Endothelial cell of umbilical vein (primary cell): Measurements from ENCODE around the gene CHI3L1. TPM values are rescaled to one million over a fixed set of nuclear protein-coding genes. Genes with fewer than 3 reads are reported as not detected.

ENCODE experiments used
- BruUV-seq: library from RNA; stranded (reverse); fragments of 400-500 nt; replicated peaks from 2 replicates; lab custom pipeline; 2021; lab: Mats Ljungman, UMichigan
- CTCF ChIA-PET: fragments of 300-600, 350-600 bp; sonication (Branson Sonifier 250); formaldehyde crosslinking; loops from one replicate; lab custom pipeline; 2021; ENCODE audit warnings: antibody characterized with exemption, inconsistent platforms; lab: Charles Lee
- POLR2A ChIA-PET: fragments of 300-600, 350-600 bp; sonication (Branson Sonifier 250); formaldehyde crosslinking; loops from one replicate; lab custom pipeline; 2021; ENCODE audit warnings: antibody characterized with exemption, inconsistent platforms; lab: Charles Lee
- DNase-seq: peaks from one replicate; pipeline ENCODE4 v3.0.0-alpha.2; 2011; ENCODE audit warnings: low read depth, low spot score
- FAIRE-seq: peaks from 2 replicates; lab custom pipeline; 2011; peaks lifted over from hg19 to GRCh38; lab: Jason Lieb, UNC
- H2AFZ ChIP-seq: 2 replicates; pipeline ENCODE4 v1.6.0; 2012; ENCODE audit warnings: low read depth, low read length, control low read depth, inconsistent platforms
- H3K27ac ChIP-seq: 2 replicates; pipeline ENCODE4 v1.5.1; 2011; ENCODE audit warnings: low read depth, mild to moderate bottlenecking, control low read depth, low read length, moderate library complexity; ENCODE audit not compliant: insufficient read depth
- H3K27me3 ChIP-seq, 2 experiments: 2 replicates each; pipeline versions ENCODE4 v1.6.0 to v1.6.1; 2011; ENCODE audit warnings: low read length in 2 of 2, mixed read lengths in 1 of 2; ENCODE audit not compliant: control insufficient read depth in 2 of 2, insufficient read depth in 2 of 2
- H3K36me3 ChIP-seq, 2 experiments: 2 replicates in 1 of 2; 3 replicates in 1 of 2; pipeline ENCODE4 v1.5.1; 2011; ENCODE audit warnings: low read length in 2 of 2, mild to moderate bottlenecking in 1 of 2, moderate library complexity in 1 of 2; ENCODE audit not compliant: control insufficient read depth in 2 of 2, insufficient read depth in 2 of 2; ENCODE audit errors: extremely low read depth in 1 of 2
- H3K4me1 ChIP-seq: 3 replicates; pipeline ENCODE4 v1.5.1; 2011; ENCODE audit warnings: mild to moderate bottlenecking, low read length; ENCODE audit not compliant: control insufficient read depth, insufficient read depth; ENCODE audit errors: extremely low read depth
- H3K4me2 ChIP-seq: 2 replicates; pipeline ENCODE4 v1.6.1; 2011; ENCODE audit warnings: low read length, control low read depth, mixed read lengths; ENCODE audit not compliant: insufficient read depth
- H3K4me3 ChIP-seq, 3 experiments: fragments of 200-600 bp in 1 of 3; sonication (generic), shearing (Covaris generic) in 1 of 3; replicated peaks in 1 of 3; 2 replicates each; pipeline ENCODE4 v1.5.1; 2011 to 2016; ENCODE audit warnings: control low read depth in 3 of 3, low read length in 3 of 3, mild to moderate bottlenecking in 2 of 3, inconsistent platforms in 1 of 3, low read depth in 1 of 3, moderate library complexity in 1 of 3; ENCODE audit not compliant: insufficient read depth in 1 of 3
- H3K79me2 ChIP-seq: 2 replicates; pipeline ENCODE4 v1.6.0; 2012; ENCODE audit warnings: low read length, inconsistent platforms; ENCODE audit not compliant: control insufficient read depth, insufficient read depth
- H3K9ac ChIP-seq: replicated peaks from 2 replicates; pipeline ENCODE3; 2011; ENCODE audit warnings: low read length, control low read depth; ENCODE audit not compliant: insufficient read depth; ENCODE audit errors: extremely low read depth
- H3K9me1 ChIP-seq: replicated peaks from 3 replicates; pipeline ENCODE4 v1.6.0; 2011; ENCODE audit warnings: mild to moderate bottlenecking, low read length; ENCODE audit not compliant: control insufficient read depth, insufficient read depth; ENCODE audit errors: extremely low read depth
- H3K9me3 ChIP-seq: replicated peaks from 2 replicates; pipeline ENCODE4 v1.5.1; 2012; ENCODE audit warnings: low read length, inconsistent platforms; ENCODE audit not compliant: control insufficient read depth, insufficient read depth
- H4K20me1 ChIP-seq: replicated peaks from 2 replicates; pipeline ENCODE3; 2011; ENCODE audit warnings: mild to moderate bottlenecking, low read length; ENCODE audit not compliant: control insufficient read depth, insufficient read depth; ENCODE audit errors: extremely low read depth
- EZH2 ChIP-seq: IDR thresholded peaks from 2 replicates; pipeline ENCODE4 v1.6.1; 2012; ENCODE audit warnings: borderline replicate concordance, low read depth, mild to moderate bottlenecking, moderate library complexity, low read length, inconsistent platforms; ENCODE audit not compliant: severe bottlenecking
- FOS ChIP-seq: IDR thresholded peaks from 2 replicates; pipeline ENCODE4 v1.6.1; 2011; ENCODE audit warnings: mild to moderate bottlenecking, low read length, moderate library complexity, borderline replicate concordance; ENCODE audit not compliant: insufficient read depth
- GATA2 ChIP-seq: IDR thresholded peaks from 2 replicates; pipeline ENCODE4 v1.7.0; 2011; ENCODE audit warnings: low read depth, mild to moderate bottlenecking, moderate library complexity, mixed read lengths, low read length; ENCODE audit not compliant: insufficient read length, insufficient read depth
- JUN ChIP-seq: IDR thresholded peaks from 2 replicates; pipeline ENCODE4 v1.6.1; 2011; ENCODE audit warnings: borderline replicate concordance, low read depth; ENCODE audit not compliant: insufficient read length, insufficient read depth
- MAX ChIP-seq: IDR thresholded peaks from 2 replicates; pipeline ENCODE4 v1.6.1; 2011; ENCODE audit not compliant: insufficient read depth, insufficient read length
- MYC ChIP-seq: IDR thresholded peaks from one replicate; pipeline ENCODE4 v1.6.1; 2011; ENCODE audit warnings: mild to moderate bottlenecking, low read depth, low read length
- POLR2A ChIP-seq: IDR thresholded peaks from 2 replicates; pipeline ENCODE4 v1.6.1; 2012; ENCODE audit warnings: low read depth, mild to moderate bottlenecking, control low read depth, low read length
- POLR2AphosphoS5 ChIP-seq: IDR thresholded peaks from 2 replicates; pipeline ENCODE4 v1.6.1; 2012; ENCODE audit warnings: low read depth, mild to moderate bottlenecking, control low read depth, low read length, moderate library complexity; ENCODE audit not compliant: insufficient read depth
- dilution Hi-C: fragments of 300-500 bp; cut with MboI; formaldehyde crosslinking; loops from one replicate; pipeline ENCODE4 v1.15.0; 2019; ENCODE audit warnings: low sequenced_read_pairs; ENCODE audit not compliant: extremely low pct_ligation_motif_present
- intact Hi-C: fragments of 100-400 bp; cut with micrococcal nuclease; formaldehyde crosslinking; loops from one replicate; pipeline ENCODE4 v1.10.0; 2022
- polyA plus RNA-seq, 4 experiments: library from polyadenylated mRNA; depleted of rRNA in 3 of 4; stranded (reverse) in 3 of 4; unstranded in 1 of 4; fragments of >200 nt; gene quantifications; 2 replicates each; pipeline versions ENCODE4 v1.2.1 to v1.2.3, GENCODE V29; 2011 to 2012; ENCODE audit warnings: missing spikeins in 1 of 4
- total RNA-seq: library from RNA; stranded (reverse); gene quantifications from 2 replicates; pipeline ENCODE4 v1.2.3, GENCODE V29; 2021
- TF ChIP-seq, protein P1 (sequence below), 2 donors: IDR thresholded peaks; 1 replicate in 1 of 2; 2 replicates in 1 of 2; pipeline ENCODE4 v1.5.1; 2011; ENCODE audit warnings: low read length in 2 of 2, mild to moderate bottlenecking in 2 of 2, moderate library complexity in 2 of 2, control low read depth in 1 of 2, inconsistent platforms in 1 of 2, low read depth in 1 of 2; ENCODE audit not compliant: insufficient read depth in 1 of 2; ENCODE audit errors: extremely low read depth in 1 of 2

CHI3L1 gene
- total and polyA plus RNA-seq, 2 donors (not counting 3 experiments of a cell fraction or from before 2014, with no cell fraction given): not detected

GRCh38 chr1:203158960-203159665, 27.4 kb downstream of the CHI3L1 start:
- FAIRE-seq: no peak
- POLR2A ChIA-PET: no interaction called here

More at GRCh38 chr1:203158960-203159665, 27.4 kb downstream of the CHI3L1 start:
- Histone ChIP-seq H3K27me3 (peaks cover 8 to 25% of the 10 kb centered on the region in 2 experiments), H3K4me3 (no peak overlapping the region), H3K79me2 (no peaks in the 10 kb centered on the region), H3K9me1 (no peaks in the 10 kb centered on the region), H3K4me1 (peaks cover 6% of the 10 kb centered on the region), H3K36me3 (no peaks in the 10 kb centered on the region), H3K9ac (no peak overlapping the region), H2AFZ (no peak overlapping the region), H3K4me2 (no peak overlapping the region), H3K9me3 (no peaks in the 10 kb centered on the region), H4K20me1 (no peaks in the 10 kb centered on the region), H3K27ac (no peak overlapping the region)
- intact Hi-C loops (no loop called here), dilution Hi-C loops (no loop called here)
- no peak for DNase-seq
- CTCF ChIA-PET: interaction anchor here (0.9 to 2.9 kb wide), 3 partner anchors 14 to 41 kb away, joined by 3 to 15 read pairs (median 4); partner anchors contain the start of gene ADORA1
- TF ChIP-seq POLR2A (no peak), MAX (no peak), JUN (no peak), MYC (no peak), EZH2 (no peak), POLR2AphosphoS5 (no peak), FOS (no peak), GATA2 (no peak)
- TF ChIP-seq, protein P1, sequence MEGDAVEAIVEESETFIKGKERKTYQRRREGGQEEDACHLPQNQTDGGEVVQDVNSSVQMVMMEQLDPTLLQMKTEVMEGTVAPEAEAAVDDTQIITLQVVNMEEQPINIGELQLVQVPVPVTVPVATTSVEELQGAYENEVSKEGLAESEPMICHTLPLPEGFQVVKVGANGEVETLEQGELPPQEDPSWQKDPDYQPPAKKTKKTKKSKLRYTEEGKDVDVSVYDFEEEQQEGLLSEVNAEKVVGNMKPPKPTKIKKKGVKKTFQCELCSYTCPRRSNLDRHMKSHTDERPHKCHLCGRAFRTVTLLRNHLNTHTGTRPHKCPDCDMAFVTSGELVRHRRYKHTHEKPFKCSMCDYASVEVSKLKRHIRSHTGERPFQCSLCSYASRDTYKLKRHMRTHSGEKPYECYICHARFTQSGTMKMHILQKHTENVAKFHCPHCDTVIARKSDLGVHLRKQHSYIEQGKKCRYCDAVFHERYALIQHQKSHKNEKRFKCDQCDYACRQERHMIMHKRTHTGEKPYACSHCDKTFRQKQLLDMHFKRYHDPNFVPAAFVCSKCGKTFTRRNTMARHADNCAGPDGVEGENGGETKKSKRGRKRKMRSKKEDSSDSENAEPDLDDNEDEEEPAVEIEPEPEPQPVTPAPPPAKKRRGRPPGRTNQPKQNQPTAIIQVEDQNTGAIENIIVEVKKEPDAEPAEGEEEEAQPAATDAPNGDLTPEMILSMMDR (IDR thresholded peaks at IDR 0.05; ENCODE audit: extremely low read depth in 1 of 2, insufficient read depth in 1 of 2, low read depth in 1 of 2, low read length in 2 of 2): no peak
- no TSS peak for BruUV-seq
